BE2C (cell line): ENCODE measurements around the gene RBM39.
"Not testable (repeated sequence)": the region's sequence is repeated elsewhere in the genome, so short reads cannot be mapped to it uniquely, and the experiment has no call there.

Source experiments
- DNase-seq: peaks from one replicate; pipeline ENCODE4 v3.0.0-alpha.2; 2020
- H3K27me3 ChIP-seq: fragments of 250-450 bp; sonication (Bioruptor Pico); 2 replicates; pipeline ENCODE4 v1.5.1; 2020; ENCODE audit warnings: mild to moderate bottlenecking
- H3K36me3 ChIP-seq: fragments of 250-450 bp; sonication (Bioruptor Pico); 2 replicates; pipeline ENCODE4 v1.5.1; 2020; ENCODE audit warnings: mild to moderate bottlenecking
- H3K4me1 ChIP-seq: fragments of 250-450 bp; sonication (Bioruptor Pico); 2 replicates; pipeline ENCODE4 v1.5.1; 2020
- H3K4me3 ChIP-seq: 2 replicates; pipeline ENCODE4 v1.5.1; 2011; ENCODE audit warnings: low read depth, low read length
- H3K9me3 ChIP-seq: fragments of 250-450 bp; sonication (Bioruptor Pico); 2 replicates; pipeline ENCODE4 v1.5.1; 2020
- TF ChIP-seq, protein P1 (sequence below): IDR thresholded peaks from 2 replicates; pipeline ENCODE4 v1.5.1; 2012; ENCODE audit warnings: mild to moderate bottlenecking, low read depth, low read length

The RBM39 gene

DNA sequence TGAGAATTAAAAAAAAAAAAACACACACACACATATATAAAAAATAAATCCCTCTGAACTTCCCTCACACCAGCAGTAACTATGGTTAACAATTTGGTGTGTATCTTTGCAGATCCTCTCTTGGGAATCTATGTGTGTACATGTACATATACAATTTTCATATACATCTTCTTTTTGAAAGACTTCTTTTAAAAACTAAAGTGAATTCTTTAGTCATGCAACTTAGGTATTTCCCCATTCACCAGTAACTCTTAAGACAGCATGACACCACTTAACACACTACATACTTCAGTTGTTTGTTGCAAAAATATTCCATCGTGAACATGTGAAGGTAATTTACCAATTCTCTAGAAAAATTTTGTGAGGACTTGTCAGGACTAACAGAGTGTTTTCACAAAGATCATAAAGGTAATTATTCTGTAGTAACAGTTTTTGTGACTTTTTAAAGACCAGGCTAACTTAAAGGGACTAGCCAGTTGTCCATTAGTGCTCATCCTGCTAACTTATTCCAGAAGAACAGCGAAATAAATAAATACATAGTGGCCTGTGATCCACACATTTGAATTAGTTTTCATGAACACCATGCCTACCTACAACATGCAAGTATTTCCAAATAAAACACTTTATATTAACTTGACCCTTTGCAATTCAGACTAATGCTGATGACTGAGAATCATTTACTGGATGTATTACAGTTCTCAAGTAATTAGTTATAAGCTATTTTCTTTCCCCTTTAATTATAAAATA is 12.1 kb downstream of the RBM39 start:
- 0 out of 2 replicates have a peak, but pooled peaks cover 3% of the 10 kb centered on the region for H3K27me3 ChIP-seq
- H3K36me3 ChIP-seq = peaks cover 100% of the 10 kb centered on the region

DNA sequence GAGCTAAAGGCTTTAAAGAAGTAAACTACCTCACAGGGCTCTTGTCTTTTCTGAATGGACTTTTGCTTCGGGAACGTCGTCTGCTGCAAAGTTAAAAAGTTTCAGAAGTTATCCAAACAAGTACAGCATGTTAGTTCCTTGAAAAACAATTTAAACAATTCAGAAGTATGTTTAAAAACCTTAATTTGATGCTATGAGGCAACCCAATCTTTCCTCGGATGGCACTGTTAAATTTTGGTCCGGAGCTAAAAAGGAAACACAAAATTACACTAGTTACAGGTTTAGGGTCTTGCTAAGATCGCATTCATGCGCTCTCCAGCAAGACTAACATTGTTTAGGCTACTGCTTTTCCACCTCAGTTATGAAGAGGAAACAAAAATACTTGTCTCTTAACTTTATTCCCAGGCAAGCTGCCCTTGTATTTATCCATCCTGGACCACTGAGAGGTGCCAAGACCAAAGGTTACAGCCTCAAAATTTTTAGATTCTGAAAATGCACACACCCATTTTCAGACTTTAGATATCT is 12.7 kb downstream of the RBM39 start:
- no peak overlapping the region for H3K4me3 ChIP-seq
- no peaks in the 10 kb centered on the region for H3K9me3 ChIP-seq
- TF ChIP-seq, protein P1, sequence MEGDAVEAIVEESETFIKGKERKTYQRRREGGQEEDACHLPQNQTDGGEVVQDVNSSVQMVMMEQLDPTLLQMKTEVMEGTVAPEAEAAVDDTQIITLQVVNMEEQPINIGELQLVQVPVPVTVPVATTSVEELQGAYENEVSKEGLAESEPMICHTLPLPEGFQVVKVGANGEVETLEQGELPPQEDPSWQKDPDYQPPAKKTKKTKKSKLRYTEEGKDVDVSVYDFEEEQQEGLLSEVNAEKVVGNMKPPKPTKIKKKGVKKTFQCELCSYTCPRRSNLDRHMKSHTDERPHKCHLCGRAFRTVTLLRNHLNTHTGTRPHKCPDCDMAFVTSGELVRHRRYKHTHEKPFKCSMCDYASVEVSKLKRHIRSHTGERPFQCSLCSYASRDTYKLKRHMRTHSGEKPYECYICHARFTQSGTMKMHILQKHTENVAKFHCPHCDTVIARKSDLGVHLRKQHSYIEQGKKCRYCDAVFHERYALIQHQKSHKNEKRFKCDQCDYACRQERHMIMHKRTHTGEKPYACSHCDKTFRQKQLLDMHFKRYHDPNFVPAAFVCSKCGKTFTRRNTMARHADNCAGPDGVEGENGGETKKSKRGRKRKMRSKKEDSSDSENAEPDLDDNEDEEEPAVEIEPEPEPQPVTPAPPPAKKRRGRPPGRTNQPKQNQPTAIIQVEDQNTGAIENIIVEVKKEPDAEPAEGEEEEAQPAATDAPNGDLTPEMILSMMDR = no peak
- H3K36me3 ChIP-seq = peaks cover 100% of the 10 kb centered on the region
- no peak for DNase-seq
- peaks cover 6% of the 10 kb centered on the region for H3K4me1 ChIP-seq
- H3K27me3 ChIP-seq = 0 out of 2 replicates have a peak, but pooled peaks cover 2% of the 10 kb centered on the region

More for the DNA sequence above, 12.1 kb downstream of the RBM39 start:
- Histone ChIP-seq H3K4me3 (no peak overlapping the region), H3K4me1 (peaks cover 6% of the 10 kb centered on the region), H3K9me3 (no peaks in the 10 kb centered on the region)
- no peak for DNase-seq
- TF ChIP-seq, protein P1 = no peak

DNA sequence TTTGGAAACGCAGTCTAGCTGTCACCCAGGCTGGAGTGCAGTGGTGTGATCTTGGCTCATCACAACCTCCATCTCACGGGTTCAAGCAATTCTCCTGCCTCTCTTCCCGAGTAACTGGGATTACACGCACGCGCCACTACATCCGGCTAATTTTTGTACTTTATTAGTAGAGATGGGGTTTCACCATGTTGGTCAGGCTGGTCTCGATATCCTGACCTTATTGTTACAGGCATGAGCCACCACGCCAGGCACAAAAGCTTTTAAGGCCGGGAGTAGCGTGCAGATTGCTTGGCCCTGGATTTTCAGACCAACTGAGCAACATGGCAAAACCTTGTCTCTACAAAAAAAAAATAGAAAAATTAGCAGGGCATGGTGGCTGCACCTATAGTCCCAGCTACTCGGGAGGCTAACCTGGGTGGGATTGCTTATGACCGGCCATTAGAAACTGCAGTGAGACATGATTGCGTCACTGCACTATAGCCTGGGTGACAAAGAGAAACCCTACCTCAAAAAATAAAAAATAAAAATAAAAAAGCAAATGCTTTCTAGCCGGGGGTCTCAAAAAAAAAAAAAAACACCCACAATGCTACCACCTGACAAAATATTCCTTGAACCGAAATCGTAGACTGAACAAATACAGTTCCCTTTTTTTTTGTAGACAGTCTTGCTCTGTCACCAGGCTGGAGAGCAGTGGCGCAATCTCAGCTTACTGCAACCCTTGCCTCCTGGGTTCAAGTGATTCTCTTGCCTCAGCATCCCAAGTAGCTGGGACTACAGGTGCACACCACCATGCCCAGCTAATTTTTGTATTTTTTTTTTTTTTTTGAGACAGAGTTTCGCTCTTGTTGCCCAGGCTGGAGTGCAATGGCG is 15.0 kb downstream of the RBM39 start:
- Histone ChIP-seq H3K4me1 (peaks cover 6% of the 10 kb centered on the region; the same call in 1 of the 2 replicates), H3K9me3 (no peaks in the 10 kb centered on the region), H3K36me3 (peaks cover 98% of the 10 kb centered on the region), H3K27me3 (no peaks in the 10 kb centered on the region), H3K4me3 (no peak overlapping the region)
- no peak for DNase-seq
- TF ChIP-seq, protein P1 = no peak

DNA sequence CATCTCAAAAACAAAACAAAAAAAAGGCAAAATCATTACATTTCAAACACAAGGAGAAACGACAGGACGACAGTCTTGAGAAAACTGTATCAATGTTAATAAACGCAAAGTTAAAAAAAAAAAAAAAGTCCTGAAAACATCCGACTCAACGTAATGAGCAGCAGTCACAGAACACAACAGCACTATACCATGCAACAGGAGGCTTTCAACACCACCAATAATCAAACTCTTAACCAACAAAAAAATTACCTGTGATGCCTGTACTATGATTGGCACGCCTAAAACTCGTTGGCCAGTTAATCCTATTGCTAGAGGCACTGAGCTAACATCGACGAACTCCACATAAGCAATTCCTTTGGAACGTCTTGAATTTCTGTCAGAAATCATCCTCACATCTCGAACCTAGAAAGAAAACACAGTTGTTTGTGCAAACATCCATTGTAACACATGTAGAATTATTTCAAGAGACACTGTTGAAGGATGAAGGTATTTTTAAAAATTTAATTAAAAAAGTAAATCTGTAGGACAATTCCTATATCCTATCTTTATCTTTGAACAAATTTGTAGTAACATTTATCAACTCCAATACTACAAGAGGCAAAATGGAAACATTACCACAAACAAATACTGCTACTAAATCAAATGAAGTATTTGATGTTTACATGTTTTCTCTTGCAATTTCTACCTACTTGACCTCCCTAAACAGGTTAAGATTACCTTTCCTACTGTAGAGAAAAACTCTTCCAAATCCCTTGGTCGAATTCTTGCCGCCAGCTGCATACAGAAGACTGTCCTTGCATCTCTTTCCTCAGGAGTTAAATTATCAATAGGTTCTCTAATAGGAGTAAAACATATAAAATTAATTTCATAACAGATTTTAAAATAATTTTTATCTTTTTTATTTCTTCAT is 17.5 kb downstream of the RBM39 start:
- no peak for DNase-seq
- TF ChIP-seq, protein P1 = no peak
- H3K36me3 ChIP-seq = peaks cover 98% of the 10 kb centered on the region

DNA sequence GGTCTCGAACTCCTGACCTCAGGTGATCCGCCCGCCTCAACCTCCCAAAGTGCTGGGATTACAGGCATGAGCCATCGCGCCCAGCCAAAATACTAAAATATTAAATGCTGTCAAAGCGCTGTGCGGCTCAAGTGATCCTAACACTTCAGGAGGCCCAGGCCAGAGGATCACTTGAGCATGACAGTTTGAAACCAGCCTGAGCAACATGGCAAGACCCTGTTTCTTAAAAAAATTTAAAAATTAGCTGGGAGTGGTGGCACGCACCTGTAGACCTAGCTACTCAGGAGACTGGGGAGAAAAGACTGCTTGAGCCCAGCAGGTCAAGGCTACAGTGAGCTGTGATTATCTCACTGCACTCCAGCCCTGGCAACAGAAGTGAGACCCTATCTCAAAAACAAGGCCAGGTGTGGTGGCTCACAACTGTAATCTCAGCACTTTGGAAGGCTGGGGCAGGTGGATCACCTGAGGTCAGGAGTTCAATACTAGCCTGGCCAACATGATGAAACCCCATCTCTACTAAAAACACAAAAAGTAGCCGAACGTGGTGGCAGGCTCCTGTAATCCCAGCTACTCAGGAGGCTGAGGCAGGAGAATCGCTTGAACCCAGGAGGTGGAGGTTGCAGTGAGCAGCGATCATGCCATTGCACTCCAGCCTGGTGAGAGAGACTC is 18.3 kb downstream of the RBM39 start:
- H3K36me3 ChIP-seq = peaks cover 98% of the 10 kb centered on the region
- not testable (repeated sequence) for H3K4me1 ChIP-seq, DNase-seq, H3K4me3 ChIP-seq, H3K27me3 ChIP-seq, H3K9me3 ChIP-seq

More for the DNA sequence above, 17.5 kb downstream of the RBM39 start:
- Histone ChIP-seq H3K9me3 (no peaks in the 10 kb centered on the region), H3K4me3 (no peak overlapping the region), H3K27me3 (no peaks in the 10 kb centered on the region), H3K4me1 (no peaks in the 10 kb centered on the region)

DNA sequence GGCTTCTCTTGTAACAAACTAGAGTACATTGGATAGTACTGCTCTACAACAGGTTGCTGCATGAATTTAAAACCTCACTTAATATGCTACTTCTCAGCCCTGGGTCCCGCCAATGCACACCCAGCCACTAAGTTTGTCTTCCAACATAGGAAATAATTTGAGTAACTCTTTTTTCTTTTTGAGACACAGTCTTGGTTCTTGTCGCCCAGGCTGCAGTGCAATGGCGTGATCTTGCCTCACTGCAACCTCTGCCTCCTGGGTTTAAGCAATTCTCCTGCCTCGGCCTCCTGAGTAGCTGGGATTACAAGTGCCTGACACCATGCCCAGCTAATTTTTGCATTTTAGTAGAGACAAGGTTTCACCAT is 18.8 kb downstream of the RBM39 start:
- not testable (repeated sequence) for DNase-seq, H3K4me1 ChIP-seq, H3K9me3 ChIP-seq, H3K27me3 ChIP-seq, H3K4me3 ChIP-seq
- peaks cover 98% of the 10 kb centered on the region for H3K36me3 ChIP-seq
